K562 (cell line): Measurements from ENCODE around the gene HOXA13. TPM values are rescaled to one million over a fixed set of nuclear protein-coding genes. Genes with fewer than 3 reads are reported as not detected.

Source experiments
- BHLHE40 ChIP-seq: IDR thresholded peaks from 2 replicates; pipeline ENCODE4 v1.6.1; 2011; ENCODE audit warnings: low read length, improper control_type of control experiment
- EHMT2 ChIP-seq: fragments of 450-650 bp; IDR thresholded peaks from 2 replicates; pipeline ENCODE4 v1.6.1; 2018; ENCODE audit warnings: antibody characterized with exemption
- ETV5 ChIP-seq: sonication (generic); formaldehyde crosslinking; IDR thresholded peaks from 2 replicates; pipeline ENCODE4 v1.4.0; 2020; ENCODE audit warnings: low read depth, mild to moderate bottlenecking, missing genetic modification reagents
- GATA2 ChIP-seq: sonication (generic); formaldehyde crosslinking; IDR thresholded peaks from 2 replicates; pipeline ENCODE4 v1.4.0; 2020; ENCODE audit warnings: mild to moderate bottlenecking, missing genetic modification reagents
- HMGN3 ChIP-seq: IDR thresholded peaks from 2 replicates; pipeline ENCODE4 v1.6.1; 2011; ENCODE audit warnings: borderline replicate concordance, low read depth, mild to moderate bottlenecking, mixed read lengths, low read length; ENCODE audit not compliant: insufficient read length; ENCODE audit errors: extremely low read depth
- MTA1 ChIP-seq: fragments of 450-650 bp; IDR thresholded peaks from 2 replicates; pipeline ENCODE4 v1.6.1; 2017; ENCODE audit warnings: borderline replicate concordance
- OTX1 ChIP-seq: fragments of 450-650 bp; formaldehyde crosslinking; IDR thresholded peaks from 2 replicates; pipeline ENCODE4 v1.4.0; 2022; ENCODE audit warnings: mild to moderate bottlenecking
- RBM34 ChIP-seq: fragments of 200-400 bp; formaldehyde crosslinking; IDR thresholded peaks from 2 replicates; pipeline ENCODE4 v1.6.1; 2018; ENCODE audit warnings: low read length, borderline replicate concordance; ENCODE audit not compliant: insufficient read depth
- SMAD3 ChIP-seq: fragments of 450-650 bp; formaldehyde crosslinking; conservative IDR thresholded peaks from 2 replicates; pipeline ENCODE4 v1.4.0; 2020; ENCODE audit warnings: mild to moderate bottlenecking
- SMARCC2 ChIP-seq: fragments of 450-650 bp; IDR thresholded peaks from 2 replicates; pipeline ENCODE4 v1.6.1; 2017; ENCODE audit warnings: antibody characterized with exemption, moderate library complexity, mild to moderate bottlenecking, low read depth
- SRSF7 ChIP-seq: fragments of 200-400 bp; formaldehyde crosslinking; optimal IDR thresholded peaks from 2 replicates; pipeline ENCODE3; 2017; ENCODE audit warnings: mild to moderate bottlenecking, low read depth, low read length
- SUPT5H ChIP-seq: fragments of 450-650 bp; IDR thresholded peaks from 2 replicates; pipeline ENCODE4 v1.6.1; 2016
- YBX1 ChIP-seq: fragments of 450-650 bp; IDR thresholded peaks from 2 replicates; pipeline ENCODE4 v1.7.1; 2016; ENCODE audit warnings: mild to moderate bottlenecking
- ZNF133 ChIP-seq: fragments of 250-450 bp; sonication (Bioruptor Pico); IDR thresholded peaks from 2 replicates; pipeline ENCODE4 v1.4.0; 2020; ENCODE audit warnings: mild to moderate bottlenecking
- ZNF3 ChIP-seq: fragments of 250-450 bp; sonication (Bioruptor Pico); IDR thresholded peaks from 2 replicates; pipeline ENCODE4 v1.5.0; 2021; ENCODE audit warnings: mild to moderate bottlenecking, moderate library complexity
- ZNF354B ChIP-seq: fragments of 250-450 bp; sonication (Bioruptor Pico); IDR thresholded peaks from 2 replicates; pipeline ENCODE4 v1.4.0; 2020
- polyA plus RNA-seq, 8 experiments: library from polyadenylated mRNA; depleted of rRNA in 4 of 8; stranded (reverse) in 5 of 8; unstranded in 3 of 8; fragments of >200 nt; fragmentation: Nextera tagmentation in 2 of 8; fragmentation: Illumina TruSeq in 1 of 8; extraction: Ambion mirVana in 2 of 8; extraction: Trizol in 1 of 8; gene quantifications; 2 replicates each; pipeline versions ENCODE4 v1.2.1 to v1.2.3, GENCODE V29; 2011 to 2014; ENCODE audit warnings: inconsistent platforms in 1 of 8, missing spikeins in 1 of 8
- total RNA-seq, 7 experiments: library from RNA; depleted of rRNA in 6 of 7; stranded (reverse); fragments of >200 nt in 6 of 7; fragmentation: Illumina TruSeq in 2 of 7; extraction: Trizol in 2 of 7; gene quantifications; 2 replicates each; pipeline versions ENCODE4 v1.2.1 to v1.2.3, GENCODE V29; 2011 to 2021; ENCODE audit warnings: low replicate concordance in 1 of 7
- TF ChIP-seq, protein P1 (sequence below): fragments of 450-650 bp; IDR thresholded peaks from 2 replicates; pipeline ENCODE4 v1.6.1; 2016; ENCODE audit warnings: missing biosample characterization, missing genetic modification characterization
- TF ChIP-seq, protein P2 (sequence below): fragments of 200-800 bp; sonication (Bioruptor generic); IDR thresholded peaks from 2 replicates; pipeline ENCODE4 v1.6.1; 2017; ENCODE audit warnings: missing genetic modification characterization, missing compliant biosample characterization
- TF ChIP-seq, protein P3 (sequence below): conservative IDR thresholded peaks from 2 replicates; pipeline ENCODE4 v1.6.1; 2011; ENCODE audit warnings: low read depth, mild to moderate bottlenecking, low read length; ENCODE audit not compliant: control insufficient read depth
- TF ChIP-seq, protein P4 (sequence below): fragments of 250-450 bp; sonication (Bioruptor Pico); IDR thresholded peaks from 2 replicates; pipeline ENCODE4 v1.5.0; 2020; ENCODE audit warnings: mild to moderate bottlenecking, borderline replicate concordance
- TF ChIP-seq, protein P5 (sequence below): fragments of 450-650 bp; IDR thresholded peaks from 2 replicates; pipeline ENCODE4 v1.6.1; 2017; ENCODE audit warnings: mild to moderate bottlenecking, moderate library complexity

Gene HOXA13
- total and polyA plus RNA-seq, 9 of the 15 experiments (the other 6 are each of a cell fraction or from before 2014, with no cell fraction given), result not detected

DNA sequence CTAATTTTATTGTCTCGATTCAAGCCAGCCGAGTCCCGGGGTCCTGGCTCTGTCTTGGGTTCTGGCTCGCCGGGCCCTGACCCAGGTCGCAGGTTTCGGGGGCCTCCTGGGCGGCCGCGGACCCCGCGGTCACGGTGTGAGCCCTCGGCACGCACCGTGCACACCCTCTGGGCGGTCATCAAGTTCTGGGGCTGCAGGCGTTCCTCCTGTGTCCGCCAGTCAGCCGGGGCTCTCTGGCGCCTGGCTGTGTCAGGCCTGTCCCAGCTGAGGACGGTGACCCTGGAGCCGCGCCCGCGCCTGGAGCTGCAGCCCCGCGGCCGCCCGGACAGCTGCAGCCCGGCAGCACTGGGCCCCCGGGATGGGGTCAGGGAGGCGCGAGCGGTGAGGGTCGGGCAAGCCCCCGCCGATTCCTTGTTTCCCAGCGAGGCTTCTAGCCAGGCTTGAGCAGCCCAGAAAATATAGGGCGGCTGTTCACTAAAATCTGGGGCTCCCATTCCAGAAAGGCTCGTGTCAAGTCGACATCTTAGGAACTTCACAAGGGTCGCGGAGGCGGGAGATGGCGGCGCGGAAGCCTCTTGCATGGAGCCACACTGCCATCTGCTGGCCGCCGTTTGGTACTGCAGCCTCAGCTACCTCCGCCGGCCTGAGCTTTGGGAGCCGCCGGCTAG, 39.2 kb downstream of the HOXA13 start (continued):
- TF ChIP-seq, protein P1, sequence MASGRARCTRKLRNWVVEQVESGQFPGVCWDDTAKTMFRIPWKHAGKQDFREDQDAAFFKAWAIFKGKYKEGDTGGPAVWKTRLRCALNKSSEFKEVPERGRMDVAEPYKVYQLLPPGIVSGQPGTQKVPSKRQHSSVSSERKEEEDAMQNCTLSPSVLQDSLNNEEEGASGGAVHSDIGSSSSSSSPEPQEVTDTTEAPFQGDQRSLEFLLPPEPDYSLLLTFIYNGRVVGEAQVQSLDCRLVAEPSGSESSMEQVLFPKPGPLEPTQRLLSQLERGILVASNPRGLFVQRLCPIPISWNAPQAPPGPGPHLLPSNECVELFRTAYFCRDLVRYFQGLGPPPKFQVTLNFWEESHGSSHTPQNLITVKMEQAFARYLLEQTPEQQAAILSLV (tag), result no peak
- no peak for TF ChIP-seq RBM34
- TF ChIP-seq HMGN3, result no peak
- TF ChIP-seq SMAD3 (CRISPR knock-in tag), result no peak
- no peak for TF ChIP-seq EHMT2
- no peak for TF ChIP-seq OTX1 (CRISPR knock-in tag)
- TF ChIP-seq ZNF3 (CRISPR knock-in tag), result no peak
- no peak for TF ChIP-seq SUPT5H
- TF ChIP-seq SRSF7, result no peak
- no peak for TF ChIP-seq BHLHE40
- no peak for TF ChIP-seq ZNF133 (CRISPR knock-in tag)
- no peak for TF ChIP-seq GATA2 (CRISPR knock-in tag)
- TF ChIP-seq, protein P2, sequence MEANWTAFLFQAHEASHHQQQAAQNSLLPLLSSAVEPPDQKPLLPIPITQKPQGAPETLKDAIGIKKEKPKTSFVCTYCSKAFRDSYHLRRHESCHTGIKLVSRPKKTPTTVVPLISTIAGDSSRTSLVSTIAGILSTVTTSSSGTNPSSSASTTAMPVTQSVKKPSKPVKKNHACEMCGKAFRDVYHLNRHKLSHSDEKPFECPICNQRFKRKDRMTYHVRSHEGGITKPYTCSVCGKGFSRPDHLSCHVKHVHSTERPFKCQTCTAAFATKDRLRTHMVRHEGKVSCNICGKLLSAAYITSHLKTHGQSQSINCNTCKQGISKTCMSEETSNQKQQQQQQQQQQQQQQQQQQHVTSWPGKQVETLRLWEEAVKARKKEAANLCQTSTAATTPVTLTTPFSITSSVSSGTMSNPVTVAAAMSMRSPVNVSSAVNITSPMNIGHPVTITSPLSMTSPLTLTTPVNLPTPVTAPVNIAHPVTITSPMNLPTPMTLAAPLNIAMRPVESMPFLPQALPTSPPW (CRISPR knock-in tag), result 0 out of 2 replicates have a peak, but pooled peaks have one; percentile 13
- TF ChIP-seq, protein P3, sequence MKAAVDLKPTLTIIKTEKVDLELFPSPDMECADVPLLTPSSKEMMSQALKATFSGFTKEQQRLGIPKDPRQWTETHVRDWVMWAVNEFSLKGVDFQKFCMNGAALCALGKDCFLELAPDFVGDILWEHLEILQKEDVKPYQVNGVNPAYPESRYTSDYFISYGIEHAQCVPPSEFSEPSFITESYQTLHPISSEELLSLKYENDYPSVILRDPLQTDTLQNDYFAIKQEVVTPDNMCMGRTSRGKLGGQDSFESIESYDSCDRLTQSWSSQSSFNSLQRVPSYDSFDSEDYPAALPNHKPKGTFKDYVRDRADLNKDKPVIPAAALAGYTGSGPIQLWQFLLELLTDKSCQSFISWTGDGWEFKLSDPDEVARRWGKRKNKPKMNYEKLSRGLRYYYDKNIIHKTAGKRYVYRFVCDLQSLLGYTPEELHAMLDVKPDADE, result no peak
- no peak for TF ChIP-seq SMARCC2
- TF ChIP-seq YBX1, result no peak
- no peak for TF ChIP-seq ETV5 (CRISPR knock-in tag)
- TF ChIP-seq MTA1, result no peak
- no peak for TF ChIP-seq ZNF354B (CRISPR knock-in tag)
- TF ChIP-seq, protein P4, sequence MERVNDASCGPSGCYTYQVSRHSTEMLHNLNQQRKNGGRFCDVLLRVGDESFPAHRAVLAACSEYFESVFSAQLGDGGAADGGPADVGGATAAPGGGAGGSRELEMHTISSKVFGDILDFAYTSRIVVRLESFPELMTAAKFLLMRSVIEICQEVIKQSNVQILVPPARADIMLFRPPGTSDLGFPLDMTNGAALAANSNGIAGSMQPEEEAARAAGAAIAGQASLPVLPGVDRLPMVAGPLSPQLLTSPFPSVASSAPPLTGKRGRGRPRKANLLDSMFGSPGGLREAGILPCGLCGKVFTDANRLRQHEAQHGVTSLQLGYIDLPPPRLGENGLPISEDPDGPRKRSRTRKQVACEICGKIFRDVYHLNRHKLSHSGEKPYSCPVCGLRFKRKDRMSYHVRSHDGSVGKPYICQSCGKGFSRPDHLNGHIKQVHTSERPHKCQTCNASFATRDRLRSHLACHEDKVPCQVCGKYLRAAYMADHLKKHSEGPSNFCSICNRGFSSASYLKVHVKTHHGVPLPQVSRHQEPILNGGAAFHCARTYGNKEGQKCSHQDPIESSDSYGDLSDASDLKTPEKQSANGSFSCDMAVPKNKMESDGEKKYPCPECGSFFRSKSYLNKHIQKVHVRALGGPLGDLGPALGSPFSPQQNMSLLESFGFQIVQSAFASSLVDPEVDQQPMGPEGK (CRISPR knock-in tag), result no peak
- TF ChIP-seq, protein P5, sequence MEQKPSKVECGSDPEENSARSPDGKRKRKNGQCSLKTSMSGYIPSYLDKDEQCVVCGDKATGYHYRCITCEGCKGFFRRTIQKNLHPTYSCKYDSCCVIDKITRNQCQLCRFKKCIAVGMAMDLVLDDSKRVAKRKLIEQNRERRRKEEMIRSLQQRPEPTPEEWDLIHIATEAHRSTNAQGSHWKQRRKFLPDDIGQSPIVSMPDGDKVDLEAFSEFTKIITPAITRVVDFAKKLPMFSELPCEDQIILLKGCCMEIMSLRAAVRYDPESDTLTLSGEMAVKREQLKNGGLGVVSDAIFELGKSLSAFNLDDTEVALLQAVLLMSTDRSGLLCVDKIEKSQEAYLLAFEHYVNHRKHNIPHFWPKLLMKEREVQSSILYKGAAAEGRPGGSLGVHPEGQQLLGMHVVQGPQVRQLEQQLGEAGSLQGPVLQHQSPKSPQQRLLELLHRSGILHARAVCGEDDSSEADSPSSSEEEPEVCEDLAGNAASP, result no peak
